Measurements from ENCODE around the gene ZNF778.

GRCh38 chr16:89273741-89274472, 56.4 kb downstream of the ZNF778 start:
- TF ChIP-seq CTCF (conservative IDR thresholded peaks at IDR 0.05; ENCODE audit: low read length) (no peak), EZH2phosphoT487 (IDR thresholded peaks at IDR 0.05; ENCODE audit: borderline replicate concordance) (no peak)
